ENCODE results near the gene ENTPD6. TPM values are rescaled to one million over a fixed set of nuclear protein-coding genes. Genes with fewer than 3 reads are reported as not detected.
A peak's percentile ranks its signal among the peaks of the same experiment; 100 is the strongest.
"Not testable (repeated sequence)": the region's sequence is repeated elsewhere in the genome, so short reads cannot be mapped to it uniquely, and the experiment has no call there.

ENTPD6 gene
- 43.7 TPM for total RNA-seq

GRCh38 chr20:25195014-25195961 is at the start of gene ENTPD6:
Gene ENTPD6, plus strand, starts transcription at chr20:25195712. Its CDS starts 10,825 bp downstream, at chr20:25206537.
- peak; percentile 88 for DNase-seq

DNA sequence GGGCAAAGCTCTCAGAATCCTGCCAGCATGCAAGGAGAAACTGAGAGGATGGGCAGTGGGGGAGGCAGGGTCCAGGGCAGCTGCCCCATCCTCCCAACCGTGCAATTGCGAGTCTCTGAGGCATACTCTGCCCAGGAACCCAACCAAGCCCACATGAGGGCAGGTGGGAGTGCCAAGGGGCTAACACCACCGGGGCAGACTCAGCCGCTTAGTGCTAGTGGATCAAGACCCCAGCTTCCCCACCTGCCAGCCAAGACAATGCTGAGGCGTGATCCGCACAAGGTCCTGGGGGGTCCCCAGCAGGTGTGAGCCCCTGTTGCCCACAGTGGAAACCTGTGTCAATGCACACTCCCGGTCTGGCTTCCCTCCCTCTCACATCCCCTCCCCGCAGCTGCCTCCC is 48.5 kb upstream of the ENTPD6 start:
- no peak for DNase-seq

- no peak for DNase-seq
Observed at GRCh38 chr20:25147716-25148115, 47.8 kb upstream of the ENTPD6 start.

DNA sequence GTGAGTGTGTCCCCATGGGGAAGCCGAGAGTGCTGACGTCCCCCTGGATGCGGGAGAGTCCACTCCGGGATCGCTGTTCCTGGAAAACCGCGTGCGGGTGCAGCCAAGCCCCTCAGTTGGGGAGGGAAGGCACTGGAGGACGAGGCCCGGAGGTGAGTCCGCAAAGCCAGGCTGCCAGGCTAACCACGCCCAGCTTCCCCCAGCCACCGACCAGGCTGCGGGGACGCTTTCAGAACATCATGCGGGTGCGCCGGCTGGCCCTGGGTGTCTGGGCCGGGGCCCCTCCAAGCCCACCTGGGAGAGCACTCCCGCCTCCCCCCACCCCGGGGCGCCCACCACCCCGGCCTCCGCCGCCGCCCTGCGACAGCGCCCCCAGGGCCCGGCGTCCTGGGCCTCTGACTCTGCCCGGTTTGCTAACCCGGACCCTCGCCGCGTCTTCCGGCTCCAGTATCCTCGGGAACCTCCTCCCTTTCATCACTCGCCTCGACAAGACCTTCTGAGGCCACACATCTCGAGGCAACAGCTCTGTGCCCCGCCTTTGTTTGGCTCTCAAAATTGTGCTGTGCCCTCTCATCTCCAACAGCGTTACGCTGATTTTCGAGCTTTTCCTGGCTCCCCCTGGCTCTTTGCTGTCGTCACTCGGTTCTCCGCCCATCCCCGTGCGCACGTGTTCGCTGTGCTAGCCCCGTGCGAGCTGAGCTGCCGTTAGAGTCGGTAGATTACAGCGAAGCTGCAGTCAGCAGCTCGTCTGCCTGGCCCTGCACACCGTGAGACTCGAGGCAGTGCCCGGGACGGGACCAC is 47.1 kb upstream of the ENTPD6 start:
- DNase-seq, result peak; percentile 28

- DNase-seq, result no peak
Observed at GRCh38 chr20:25148982-25149846, 46.3 kb upstream of the ENTPD6 start.

GRCh38 chr20:25150016-25150415 is 45.5 kb upstream of the ENTPD6 start:
- DNase-seq, result no peak

GRCh38 chr20:25158043-25158442 is 37.5 kb upstream of the ENTPD6 start:
- no peak for DNase-seq

DNA sequence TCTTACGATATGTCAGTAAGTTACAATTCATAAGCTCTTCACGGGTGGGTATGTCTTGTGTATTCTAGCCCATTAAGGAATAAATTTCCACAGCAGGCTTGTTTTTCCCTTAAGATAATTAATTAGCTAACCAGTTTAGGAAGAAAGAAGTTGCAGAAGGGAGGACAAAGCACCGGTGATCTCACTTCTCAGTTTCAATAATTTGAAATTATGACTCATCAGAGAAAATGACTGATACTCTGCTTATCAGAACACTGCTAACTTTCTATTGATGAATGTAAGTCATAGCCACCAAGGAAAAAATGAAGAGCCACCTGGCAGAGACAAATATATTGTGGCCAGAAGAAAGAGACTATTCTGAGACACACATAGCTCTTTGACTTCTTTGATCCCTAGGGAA is 35.0 kb upstream of the ENTPD6 start:
- DNase-seq, result no peak

GRCh38 chr20:25160897-25161296 is 34.6 kb upstream of the ENTPD6 start:
- DNase-seq, result no peak

DNA sequence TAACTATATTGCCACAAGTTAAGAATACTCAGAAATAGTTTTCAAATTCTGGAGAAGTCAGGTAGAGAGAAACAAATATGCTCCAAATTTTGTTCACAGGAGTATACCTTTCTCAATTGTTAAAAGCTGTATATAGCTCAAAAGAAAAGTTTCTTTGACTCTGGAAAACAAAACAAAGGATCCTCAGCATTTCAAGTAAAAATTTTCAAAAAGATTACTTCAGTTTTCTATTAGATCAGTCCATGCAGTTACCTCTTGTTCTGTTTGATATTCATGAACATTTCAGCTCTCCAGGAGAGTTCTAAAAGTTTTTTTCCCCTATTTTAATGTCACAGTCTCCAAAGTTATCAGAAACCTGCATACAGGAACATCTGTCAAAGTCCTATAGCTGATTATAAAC is 30.4 kb upstream of the ENTPD6 start:
- no peak for DNase-seq

- not testable (repeated sequence) for DNase-seq
Observed at GRCh38 chr20:25166105-25166782, 29.3 kb upstream of the ENTPD6 start.

DNA sequence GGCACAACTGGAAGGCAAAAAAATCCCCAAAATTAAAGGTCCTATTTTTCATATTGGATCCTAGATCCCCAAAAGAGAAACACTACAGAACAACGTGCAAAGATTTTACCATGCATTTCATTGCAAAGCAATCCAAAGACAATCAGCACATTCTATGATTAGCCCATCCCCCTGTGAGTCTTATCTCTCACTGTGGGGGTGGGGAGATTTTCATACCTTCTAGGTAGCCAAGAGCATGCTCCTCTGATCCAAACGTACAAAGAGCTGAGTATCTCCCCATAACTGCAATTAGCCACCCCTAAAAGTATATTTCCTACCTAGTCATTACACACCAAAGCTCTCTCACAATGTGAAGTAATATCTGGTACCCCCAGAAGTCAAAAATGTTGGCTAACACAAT is 22.2 kb upstream of the ENTPD6 start:
- DNase-seq, result no peak

DNA sequence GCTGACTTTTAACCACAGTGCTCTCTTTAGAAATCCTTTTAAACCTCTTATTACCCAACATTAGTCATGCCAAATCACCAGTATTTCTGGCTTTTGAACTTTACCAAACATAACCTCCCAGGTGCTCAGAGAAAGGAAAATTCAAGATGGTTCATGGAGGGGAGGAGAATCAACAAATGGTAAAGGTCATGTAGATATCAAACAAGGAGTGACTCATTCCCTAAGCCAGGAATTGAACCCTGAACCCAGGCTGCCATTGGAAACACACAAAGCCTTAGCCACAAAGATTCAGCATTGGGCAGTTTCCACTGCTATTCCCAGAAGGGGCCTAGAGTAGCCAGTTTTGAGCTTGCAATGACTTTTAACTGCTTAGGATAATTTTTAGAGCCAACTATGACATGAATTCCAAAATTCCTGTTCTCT is 21.6 kb upstream of the ENTPD6 start:
- no peak for DNase-seq

- no peak for DNase-seq
Observed at GRCh38 chr20:25176184-25176583, 19.3 kb upstream of the ENTPD6 start.

- DNase-seq, result no peak
Observed at GRCh38 chr20:25177890-25178321, 17.6 kb upstream of the ENTPD6 start.

DNA sequence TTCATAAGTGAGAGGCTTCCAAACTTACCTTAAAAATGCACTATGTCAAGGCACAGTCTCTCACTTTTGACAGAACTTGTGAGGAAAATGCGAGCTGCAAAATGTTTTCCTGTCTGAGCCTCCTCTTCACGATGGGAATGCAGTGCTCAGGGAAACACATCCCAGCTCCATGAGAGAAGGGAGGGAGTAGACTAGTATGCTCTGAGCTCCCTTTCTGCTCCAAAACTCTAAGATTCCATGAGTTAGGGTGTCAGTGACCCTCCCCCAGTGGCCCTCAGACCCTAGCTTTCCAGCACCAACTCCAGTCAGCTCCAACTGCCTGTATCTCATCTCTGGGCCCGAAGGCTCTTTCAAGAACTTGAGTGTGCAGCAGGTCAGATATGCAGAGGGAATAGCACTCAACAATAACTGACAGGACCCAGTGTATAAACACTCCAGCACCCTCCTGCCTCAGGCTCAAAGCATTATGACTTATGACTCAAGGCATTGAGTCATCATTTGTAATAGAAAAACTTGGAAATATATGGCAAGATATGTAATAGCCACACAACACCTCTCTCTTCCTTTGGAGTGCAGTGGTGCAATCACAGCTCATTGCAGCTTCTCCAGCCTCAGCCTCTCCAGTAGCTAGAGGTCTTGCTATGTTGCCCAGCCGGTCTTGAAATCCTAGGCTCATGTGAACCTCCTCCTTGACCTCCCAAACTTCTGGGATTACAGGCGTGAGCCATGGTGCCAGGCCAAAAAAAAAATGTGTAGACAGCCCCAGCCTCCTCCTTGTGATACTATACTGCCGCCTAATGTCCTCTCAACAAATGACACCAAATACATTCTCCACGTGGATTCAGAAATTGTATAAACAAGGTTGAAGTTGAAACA is 16.7 kb upstream of the ENTPD6 start:
- DNase-seq, result no peak

DNA sequence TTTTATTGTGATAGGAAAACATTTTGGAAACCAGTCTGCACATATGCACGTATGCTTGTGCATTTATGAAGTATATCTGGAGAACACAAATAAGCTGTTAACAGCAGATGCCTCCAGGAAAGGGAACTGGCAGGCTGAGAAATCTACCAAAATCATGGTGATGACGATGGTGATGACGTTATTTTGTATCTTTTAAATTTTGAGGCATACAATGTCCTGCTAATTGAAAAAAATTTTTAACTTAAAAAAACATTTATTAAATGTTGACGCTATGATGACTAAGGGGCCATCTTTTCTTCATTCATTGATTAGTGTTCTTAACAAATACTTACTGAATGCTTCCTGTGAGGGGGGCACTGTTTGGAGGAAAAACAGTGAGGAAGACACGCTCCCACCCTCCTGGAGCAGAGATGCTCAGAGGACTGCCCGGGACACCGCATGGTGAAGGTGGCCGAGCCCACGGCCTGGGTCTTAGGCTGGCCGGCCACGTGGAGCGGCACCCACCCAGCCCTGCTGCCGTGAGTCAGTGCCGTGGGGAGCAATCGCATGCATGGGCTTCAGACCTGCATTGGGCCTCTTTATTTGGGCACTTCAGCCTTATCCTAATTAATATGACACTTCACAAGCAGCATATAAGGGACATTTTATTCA is 15.9 kb upstream of the ENTPD6 start:
- no peak for DNase-seq

DNA sequence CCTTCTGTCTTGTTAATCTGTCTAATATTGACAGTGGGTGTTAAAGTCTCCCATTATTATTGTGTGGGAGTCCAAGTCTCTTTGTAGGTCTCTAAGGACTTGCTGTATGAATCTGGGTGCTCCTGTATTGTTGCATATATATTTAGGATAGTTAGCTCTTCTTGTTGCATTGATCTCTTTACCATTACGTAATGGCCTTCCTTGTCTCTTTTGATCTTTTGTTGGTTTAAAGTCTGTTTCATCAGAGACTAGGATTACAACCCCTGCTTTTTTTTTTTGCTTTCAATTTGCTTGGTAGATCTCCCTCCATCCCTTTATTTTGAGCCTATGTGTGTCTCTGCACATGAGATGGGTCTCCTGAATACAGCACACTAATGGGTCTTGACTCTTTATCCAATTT is 11.1 kb upstream of the ENTPD6 start:
- not testable (repeated sequence) for DNase-seq

- DNase-seq, result no peak
Observed at GRCh38 chr20:25187220-25187619, 8.3 kb upstream of the ENTPD6 start.

DNA sequence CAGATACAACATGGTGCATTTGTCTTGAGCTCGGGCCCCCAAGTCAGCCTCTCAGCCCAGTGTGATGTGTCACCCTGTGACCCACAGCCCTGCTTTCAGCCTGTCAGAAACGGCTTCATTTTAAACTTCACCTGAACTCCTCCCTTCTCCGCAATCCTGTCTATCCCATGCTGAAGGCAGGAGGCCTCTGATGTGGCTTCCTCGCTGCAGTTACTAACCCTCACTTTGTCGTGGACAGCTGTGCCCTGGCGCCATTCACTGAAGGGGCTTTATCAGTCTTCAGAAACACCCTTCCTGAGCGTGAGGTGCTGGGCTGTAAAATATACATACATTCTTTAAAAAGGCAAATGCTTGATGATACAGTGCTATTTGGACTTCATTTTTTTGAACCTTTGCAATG is 7.9 kb upstream of the ENTPD6 start:
- no peak for DNase-seq

Measured in occipital lobe (tissue), 2 donors.